HG02642 (cell line): ENCODE measurements around the gene KRT26.
"Not testable (repeated sequence)": the region's sequence is repeated elsewhere in the genome, so short reads cannot be mapped to it uniquely, and the experiment has no call there.

ENCODE experiments used
- ATAC-seq: cut with Tn5 transposase; IDR thresholded peaks from one replicate; pipeline ENCODE4 v1.9.1; 2021; ENCODE audit warnings: mild to moderate bottlenecking; ENCODE audit not compliant: unreplicated experiment, poor library complexity

The KRT26 gene

GRCh38 chr17:40795019-40795667 lies 23.1 kb upstream of the KRT26 start:
- no peak for ATAC-seq

DNA sequence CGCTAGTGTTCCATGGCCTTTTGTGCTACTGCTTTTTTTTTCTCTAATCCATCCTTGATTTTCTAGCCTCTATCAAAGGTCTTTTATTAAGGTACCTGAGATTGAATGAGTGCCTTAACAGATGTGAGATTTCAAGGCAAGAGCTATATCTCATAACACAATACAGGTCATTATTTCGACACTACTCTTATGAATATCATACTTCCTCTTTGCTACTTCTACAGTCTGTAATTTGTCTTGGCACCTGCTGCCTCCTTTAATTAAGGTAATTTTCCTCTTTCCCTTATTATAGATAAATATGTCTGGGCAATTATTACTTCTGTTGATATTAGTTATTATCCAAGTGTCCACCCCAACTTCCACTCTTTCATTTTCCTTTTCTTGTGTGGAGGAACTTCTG lies 22.5 kb upstream of the KRT26 start:
- no peak for ATAC-seq

DNA sequence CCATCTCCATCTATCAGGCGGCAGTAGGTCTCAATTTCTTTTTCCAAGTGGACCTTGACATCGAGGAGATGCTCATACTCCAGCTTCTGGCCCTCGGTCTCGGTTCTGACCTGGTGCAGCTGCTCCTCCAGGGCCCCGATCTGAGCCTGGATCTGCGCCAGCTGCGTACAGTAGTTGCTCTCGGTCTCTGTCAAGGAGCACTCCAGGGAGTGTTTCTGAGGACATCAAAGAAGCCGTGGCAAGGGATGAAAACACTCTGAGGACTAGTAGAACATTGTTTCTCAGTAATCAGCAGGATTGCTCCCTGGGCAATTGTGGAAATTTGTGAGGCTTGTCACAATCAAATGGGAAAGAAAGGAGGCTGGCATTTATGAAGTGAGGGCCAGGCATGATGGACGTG lies 21.8 kb upstream of the KRT26 start:
- no peak for ATAC-seq

- ATAC-seq = no peak
Measured at GRCh38 chr17:40791787-40792436, 19.9 kb upstream of the KRT26 start.

DNA sequence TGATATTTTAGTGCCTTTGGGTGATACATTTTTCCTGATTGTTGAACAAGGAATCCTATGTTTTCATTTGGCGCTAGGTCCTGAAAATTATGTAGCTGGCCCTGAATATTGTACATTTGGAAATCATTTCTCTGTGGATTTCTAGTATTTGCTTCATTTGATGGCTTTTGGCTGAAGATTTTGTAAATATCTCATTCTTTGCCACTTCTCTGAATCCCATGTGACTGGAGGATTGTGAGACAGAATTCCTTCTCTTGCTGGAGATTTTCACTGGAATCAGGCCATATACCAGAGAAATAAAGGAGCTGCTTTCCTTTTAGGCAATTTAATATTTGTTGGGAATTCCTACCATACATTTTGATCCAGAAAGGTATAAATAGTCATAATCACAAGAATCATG lies 19.1 kb upstream of the KRT26 start:
- no peak for ATAC-seq

GRCh38 chr17:40782450-40782849 lies 10.4 kb upstream of the KRT26 start, which contains the start of gene KRT27:
Gene KRT27 (minus strand): TSS chr17:40782550. CDS start chr17:40782493, 57 bp downstream.
- no peak for ATAC-seq

GRCh38 chr17:40779181-40779909 lies 7.3 kb upstream of the KRT26 start:
- no peak for ATAC-seq

DNA sequence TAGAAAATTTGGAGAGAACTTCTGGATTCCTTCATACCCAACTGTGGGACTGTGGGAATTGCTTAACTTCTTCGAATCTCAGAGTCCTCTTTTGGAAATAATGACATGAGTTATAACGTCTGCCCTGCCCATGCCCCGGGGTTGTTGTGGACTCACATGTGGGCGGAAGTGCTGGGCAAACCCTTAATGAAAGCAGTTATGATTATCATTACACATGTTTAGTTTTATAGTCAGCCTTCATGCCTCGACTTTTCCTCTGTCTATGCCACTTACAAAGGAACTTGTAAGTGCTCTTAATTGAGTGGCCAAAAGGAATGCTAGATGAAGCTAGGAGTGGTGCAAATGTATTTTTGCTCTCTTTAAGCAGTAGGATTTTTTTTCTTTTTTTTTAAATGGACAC lies 6.5 kb upstream of the KRT26 start:
- ATAC-seq = no peak

GRCh38 chr17:40777971-40778370 lies 6.0 kb upstream of the KRT26 start:
- ATAC-seq = no peak

DNA sequence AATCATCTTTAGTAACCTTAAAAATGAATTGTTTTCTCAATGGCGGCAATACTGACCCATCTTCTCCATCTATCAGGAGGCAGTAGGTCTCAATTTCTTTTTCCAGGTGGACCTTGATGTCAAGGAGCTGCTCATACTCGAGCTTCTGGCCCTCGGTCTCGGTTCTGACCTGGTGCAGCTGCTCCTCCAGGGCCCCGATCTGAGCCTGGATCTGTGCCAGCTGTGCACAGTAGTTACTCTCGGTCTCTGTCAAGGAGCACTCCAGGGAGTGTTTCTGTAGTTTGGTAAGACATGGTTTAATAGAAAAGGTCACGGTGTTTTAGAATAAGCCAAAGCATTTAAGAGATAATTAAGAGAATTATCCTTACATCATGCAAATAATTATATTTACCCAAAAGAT lies 5.5 kb upstream of the KRT26 start:
- no peak for ATAC-seq

DNA sequence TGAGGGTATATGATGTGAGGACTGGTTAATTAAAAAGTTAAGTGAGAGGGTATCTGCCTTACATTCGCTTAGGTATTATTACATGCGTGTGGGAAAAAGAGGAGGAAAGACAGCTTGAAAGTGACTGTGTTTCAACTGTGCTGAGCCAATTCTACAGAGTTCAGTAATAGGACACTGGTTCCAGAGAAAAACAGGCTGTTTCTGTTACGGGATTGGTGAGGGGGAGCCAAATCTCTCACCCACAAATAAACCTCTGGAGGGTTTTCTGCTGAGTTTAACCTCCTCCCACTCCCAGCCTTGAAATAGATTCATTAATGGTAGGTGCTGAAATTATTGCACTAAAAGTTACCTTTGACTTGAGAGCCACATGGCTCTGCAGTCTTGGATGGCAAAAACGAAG lies 3.9 kb upstream of the KRT26 start:
- ATAC-seq = no peak

DNA sequence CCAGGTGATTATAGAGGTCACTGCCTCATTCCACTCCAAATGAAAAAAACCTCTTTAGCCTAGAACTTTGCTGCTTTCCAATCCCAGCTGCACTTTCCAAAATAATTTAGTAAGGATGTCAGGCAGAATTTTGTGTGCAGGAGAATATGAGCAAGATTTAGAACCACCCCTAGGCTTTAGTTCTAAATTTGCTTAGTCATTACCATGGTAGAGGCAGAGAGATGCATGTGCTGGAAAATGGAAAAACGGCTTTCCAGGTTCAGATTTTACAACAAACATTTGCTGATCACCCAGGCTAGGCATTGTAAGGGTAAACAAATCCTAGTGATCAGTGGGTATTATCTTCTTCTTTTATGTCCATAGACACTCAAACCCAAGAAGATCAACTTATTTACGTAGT lies 6.3 kb downstream of the KRT26 start:
- no peak for ATAC-seq

DNA sequence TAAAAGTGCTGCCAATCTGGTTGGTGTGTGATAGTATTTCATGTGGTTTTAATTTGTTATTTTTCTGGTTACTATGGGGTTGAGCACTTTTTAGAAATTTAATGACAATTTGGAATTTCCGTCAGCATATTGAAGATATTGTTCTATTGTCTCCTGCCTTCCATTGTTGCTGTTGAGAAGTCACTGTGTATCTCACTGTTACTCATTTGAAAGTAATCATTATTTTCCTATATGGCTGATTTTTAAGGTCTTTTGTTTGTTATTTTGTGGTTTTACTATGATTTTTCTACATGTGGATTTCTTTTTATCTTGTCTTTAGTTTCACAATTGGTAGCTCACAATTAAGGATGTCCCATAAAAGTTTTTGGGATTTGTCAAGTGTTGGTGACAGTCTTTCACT lies 8.2 kb downstream of the KRT26 start:
- ATAC-seq = no peak

DNA sequence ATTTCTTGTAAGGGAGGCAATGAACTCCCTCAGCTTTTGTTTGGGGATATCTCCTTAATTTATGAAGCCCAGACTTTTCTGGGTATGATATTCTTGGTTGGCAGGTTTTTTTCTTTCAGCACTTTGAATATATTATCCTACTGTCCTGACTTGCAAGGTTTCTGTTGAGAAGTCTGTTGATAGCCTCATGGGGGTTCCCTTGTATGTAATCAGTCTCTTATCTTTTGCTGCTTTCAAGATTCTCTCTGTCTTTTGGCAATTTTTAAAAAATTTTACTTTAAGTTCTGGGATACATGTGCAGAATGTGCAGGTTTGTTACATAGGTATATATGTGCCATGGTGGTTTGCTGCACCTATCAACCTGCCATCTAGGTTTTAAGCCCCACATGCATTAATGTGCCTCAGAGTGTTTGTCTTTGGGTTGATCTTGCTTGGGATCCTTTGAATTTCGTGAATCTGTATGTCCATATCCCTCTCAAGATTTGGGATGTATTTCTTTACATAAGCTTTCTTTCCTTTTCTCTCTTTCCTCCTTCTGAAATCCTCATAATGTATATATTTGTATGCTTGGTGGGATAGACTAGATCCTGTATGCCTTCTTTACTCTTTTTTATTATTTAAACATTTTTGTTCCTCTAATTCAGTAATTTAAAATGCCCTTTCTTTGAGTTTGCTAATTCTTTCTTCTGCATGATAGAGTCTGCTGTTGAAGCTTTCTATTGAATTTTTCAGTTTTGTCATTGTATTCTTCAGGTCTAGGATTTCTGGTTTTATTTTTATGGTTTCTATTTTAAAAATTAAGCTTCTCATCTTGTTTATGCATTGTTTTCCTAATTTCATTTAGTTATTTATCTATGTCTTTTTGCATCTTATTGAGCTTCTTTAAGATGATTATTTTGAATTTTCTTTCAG lies 11.6 kb downstream of the KRT26 start:
- ATAC-seq = no peak

GRCh38 chr17:40755231-40755630 lies 16.8 kb downstream of the KRT26 start, which contains the start of gene KRT25:
Gene KRT25 (minus strand): TSS chr17:40755331. CDS start chr17:40755271, 60 bp downstream.
- ATAC-seq = no peak

GRCh38 chr17:40753804-40754203 lies 18.2 kb downstream of the KRT26 start:
- no peak for ATAC-seq

GRCh38 chr17:40751065-40751464 lies 20.9 kb downstream of the KRT26 start:
- ATAC-seq = no peak

GRCh38 chr17:40750391-40750790 lies 21.6 kb downstream of the KRT26 start:
- no peak for ATAC-seq

GRCh38 chr17:40748666-40749065 lies 23.3 kb downstream of the KRT26 start:
- not testable (repeated sequence) for ATAC-seq

- ATAC-seq = no peak
Measured at GRCh38 chr17:40738553-40738952, 33.4 kb downstream of the KRT26 start.
